NCI-H82 (cell line): ENCODE measurements around the gene RASA4.
"Not testable (repeated sequence)": the region's sequence is repeated elsewhere in the genome, so short reads cannot be mapped to it uniquely, and the experiment has no call there.

ENCODE experiments used
- DNase-seq: peaks from one replicate; lab custom pipeline; 2025; lab: John Stamatoyannopoulos, UW

The RASA4 gene

DNA sequence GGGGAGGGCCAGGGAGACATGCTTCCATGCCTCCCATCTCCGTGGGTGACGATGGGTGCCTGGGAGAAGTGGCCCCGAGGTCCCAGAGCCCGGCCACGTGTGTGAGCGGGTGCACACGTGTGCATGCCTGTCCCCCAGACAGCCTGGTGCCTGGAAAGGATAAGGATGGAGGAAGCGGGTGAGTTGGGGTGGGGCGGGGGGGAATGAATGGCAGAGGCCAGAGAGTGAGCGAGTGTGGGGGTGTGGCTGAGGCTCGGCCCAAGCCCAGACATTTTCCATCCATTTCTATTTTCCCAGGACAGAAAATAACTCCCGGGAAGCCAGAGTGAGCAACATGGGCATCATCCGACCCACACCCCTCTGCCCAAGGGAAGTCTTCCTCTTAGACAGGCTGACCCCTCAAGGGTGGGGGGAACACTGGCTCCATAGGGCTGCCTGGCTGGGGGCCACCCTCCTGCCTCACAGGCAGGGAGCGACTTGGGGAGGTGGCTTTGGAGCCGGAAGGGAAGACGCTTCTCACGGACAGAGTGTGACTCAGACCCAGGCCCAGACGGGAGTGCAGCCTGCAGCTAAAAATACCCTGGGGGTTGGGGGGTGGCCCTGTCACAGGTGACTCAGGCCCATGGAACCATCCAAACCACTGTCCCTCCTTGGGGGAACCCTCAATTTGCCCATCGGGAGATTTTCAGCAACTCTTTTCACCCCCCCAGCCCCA lies 12.0 kb downstream of the RASA4 start:
- not testable (repeated sequence) for DNase-seq

- not testable (repeated sequence) for DNase-seq
Observed at GRCh38 chr7:102602317-102602716, 14.2 kb downstream of the RASA4 start.

DNA sequence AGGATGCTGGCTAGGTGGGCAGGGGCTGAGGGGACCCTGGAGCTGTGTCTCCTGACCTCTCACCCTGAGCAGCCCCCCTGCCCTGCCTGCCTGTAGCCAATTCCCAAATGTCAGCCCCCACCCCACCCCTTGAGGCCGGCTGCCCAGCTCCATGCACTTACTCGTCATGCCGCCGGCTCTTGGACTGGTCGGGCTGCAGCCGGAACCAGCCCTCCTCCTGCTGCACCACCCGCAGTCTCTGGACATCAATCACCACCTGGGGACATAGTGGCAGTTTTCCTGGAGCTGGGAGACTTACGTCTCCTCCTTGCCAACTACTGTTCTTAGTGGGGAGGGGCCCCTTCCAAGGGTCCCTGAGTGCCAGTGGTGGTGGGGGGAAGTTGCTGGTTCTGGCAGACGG lies 16.9 kb downstream of the RASA4 start:
- not testable (repeated sequence) for DNase-seq

DNA sequence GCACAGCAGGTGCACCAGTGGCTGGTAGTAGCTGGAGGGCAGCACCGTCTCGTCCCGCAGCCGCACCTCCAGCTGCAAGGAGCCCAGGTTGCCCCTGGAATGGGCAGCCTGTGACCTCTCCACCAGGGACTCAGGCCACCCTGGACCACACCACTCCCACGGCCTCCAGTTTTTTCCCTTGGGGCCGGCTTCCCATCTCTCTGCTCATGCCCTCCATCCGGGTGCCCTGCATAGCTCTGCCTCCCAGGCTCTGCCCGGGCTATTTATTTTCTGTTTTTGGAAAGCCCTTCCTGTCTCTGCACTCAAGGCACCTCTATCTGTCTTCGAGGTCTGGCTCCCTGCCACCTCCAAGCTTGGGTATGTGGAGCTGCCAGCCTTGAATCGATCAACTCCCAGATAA lies 20.5 kb downstream of the RASA4 start:
- DNase-seq, result not testable (repeated sequence)

GRCh38 chr7:102593637-102594334 lies 22.8 kb downstream of the RASA4 start:
- DNase-seq, result not testable (repeated sequence)

- DNase-seq, result not testable (repeated sequence)
Observed at GRCh38 chr7:102592477-102593019, 24.0 kb downstream of the RASA4 start.

GRCh38 chr7:102589857-102590256 lies 26.7 kb downstream of the RASA4 start:
- DNase-seq, result not testable (repeated sequence)

GRCh38 chr7:102583495-102583894 lies 33.1 kb downstream of the RASA4 start:
- not testable (repeated sequence) for DNase-seq

DNA sequence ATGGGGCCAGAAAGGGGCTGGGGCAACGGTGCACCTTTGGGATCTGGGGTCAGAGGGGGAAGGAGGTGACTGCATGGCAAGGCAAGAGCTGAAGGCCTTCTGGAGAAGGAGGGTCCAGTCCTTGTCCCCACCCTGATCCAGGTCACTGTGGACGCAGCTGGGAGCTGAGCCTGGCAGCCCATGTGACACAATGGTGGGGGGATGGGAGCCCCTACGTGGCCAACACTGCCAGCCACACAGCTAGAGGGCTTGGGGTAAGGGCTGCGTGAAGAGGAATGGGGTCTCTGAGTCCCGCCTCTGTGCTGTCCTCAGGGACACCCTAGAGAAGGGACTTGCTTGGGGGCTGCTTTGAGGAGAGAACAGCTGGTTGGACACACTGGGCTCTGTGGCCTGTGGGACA lies 34.8 kb downstream of the RASA4 start:
- DNase-seq, result not testable (repeated sequence)

- not testable (repeated sequence) for DNase-seq
Observed at GRCh38 chr7:102578486-102578885, 38.1 kb downstream of the RASA4 start.

DNA sequence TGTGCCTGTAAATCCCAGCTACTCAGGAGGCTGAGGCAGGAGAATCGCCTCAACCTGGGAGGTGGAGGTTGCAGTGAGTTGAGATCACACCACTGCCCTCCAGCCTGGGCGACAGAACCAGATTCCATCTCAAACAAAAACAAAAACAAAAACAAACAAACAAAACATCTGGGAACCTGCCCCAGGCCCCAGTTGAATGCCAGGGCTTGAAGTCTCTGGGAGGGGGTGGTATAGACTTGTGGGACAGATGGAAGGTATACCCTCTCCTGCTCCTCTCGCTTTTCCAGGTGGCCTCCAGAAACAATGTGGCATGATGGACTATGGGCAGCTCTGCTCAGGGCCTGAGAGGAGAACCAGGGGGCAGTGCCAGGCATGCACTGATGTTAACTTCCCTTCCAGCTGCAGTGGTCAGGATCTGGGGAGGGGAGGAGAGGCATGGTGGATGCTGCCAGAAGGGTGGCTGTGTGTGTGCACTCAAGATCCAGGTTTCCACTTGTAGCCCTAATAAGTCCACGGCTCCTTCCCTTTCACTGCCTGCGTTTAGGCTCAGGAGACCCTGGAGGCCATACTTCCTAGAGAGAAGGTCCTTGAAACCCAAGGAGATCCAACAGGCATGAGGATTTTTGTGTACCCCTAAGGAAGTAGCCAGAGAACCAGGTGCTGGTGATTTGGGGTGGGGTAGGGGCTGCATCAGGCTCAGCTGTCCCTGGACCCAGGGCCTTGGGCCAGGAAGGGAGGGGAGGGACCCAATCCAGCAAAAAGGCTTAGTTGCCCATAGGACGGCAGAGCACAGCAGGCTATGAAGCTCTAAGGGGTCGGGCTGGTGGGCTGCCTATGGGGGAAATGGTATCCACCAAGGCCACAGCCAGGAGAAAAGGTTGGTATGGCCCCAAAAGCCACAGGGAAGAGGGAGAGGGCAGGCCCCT lies 39.0 kb downstream of the RASA4 start:
- not testable (repeated sequence) for DNase-seq

DNA sequence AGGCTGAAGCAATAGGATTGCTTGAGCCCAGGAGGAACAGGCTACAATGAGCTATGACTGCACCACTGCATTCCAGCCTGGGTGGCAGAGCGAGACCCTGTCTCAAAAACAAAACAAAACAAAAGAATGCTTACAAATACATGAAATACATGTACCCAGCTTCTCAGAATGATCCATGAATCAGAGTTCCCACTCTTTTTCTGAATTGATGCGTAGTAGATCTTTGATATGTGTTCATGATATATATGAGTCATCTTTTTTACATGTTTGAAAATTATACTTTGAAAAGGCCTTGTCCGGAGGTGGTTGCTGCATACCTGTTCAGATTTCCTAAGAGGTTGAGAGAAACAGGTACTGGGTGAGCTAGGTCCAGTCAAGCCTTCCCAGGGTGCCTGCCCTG lies 40.2 kb downstream of the RASA4 start:
- not testable (repeated sequence) for DNase-seq

GRCh38 chr7:102574607-102575006 lies 41.9 kb downstream of the RASA4 start:
- not testable (repeated sequence) for DNase-seq

DNA sequence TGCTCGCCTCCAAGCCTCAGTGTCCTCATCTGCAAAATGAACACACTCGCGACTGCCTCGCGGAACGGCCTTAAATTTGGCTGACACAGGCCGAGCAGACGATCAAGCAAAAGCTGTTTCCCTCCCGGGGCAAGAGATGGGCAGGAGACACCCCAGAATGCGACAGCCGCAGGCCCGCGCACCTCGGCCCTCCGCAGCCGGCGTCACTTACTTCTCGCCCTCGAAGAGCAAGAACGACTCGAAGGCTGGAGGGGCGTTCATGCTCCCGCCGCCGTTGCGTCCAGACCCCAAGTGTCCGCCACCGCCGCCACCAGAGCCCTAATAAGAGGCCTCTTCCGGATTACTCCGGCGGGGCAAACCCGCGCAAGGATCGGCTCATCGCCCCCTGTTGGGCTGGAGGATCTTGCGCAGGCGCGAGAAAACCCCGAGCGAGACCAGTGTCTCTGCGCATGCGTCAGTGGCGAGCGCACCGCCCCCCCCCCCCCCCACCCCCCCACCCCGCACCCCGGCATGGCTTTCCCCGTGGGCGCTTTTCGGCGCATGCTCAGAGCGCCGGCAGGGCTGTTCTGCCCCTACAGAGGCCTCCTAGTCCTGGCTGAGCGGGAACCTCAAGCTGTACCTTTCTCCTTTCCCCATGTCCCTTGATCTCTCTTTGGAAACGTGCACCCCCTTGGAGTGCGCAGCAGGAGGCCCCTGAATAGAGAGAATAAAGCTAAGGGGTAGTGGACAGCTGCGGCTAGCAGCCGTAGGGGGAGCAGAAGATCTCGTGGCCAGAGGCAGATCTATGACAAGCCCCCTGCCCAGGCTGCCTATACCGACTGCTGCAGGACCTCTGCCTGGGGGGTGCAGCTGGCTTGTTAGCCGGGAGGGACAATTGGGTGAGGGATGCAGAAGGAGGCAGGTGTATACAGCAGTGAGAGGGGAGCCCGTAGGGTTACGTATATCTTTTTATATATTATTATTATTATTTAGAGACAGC lies 44.0 kb downstream of the RASA4 start, which contains the start of gene POLR2J3:
Gene POLR2J3, minus strand, starts transcription at position 323 of the 979 bp plus-strand sequence. Its CDS starts 62 bp downstream, at position 261.
- not testable (repeated sequence) for DNase-seq

DNA sequence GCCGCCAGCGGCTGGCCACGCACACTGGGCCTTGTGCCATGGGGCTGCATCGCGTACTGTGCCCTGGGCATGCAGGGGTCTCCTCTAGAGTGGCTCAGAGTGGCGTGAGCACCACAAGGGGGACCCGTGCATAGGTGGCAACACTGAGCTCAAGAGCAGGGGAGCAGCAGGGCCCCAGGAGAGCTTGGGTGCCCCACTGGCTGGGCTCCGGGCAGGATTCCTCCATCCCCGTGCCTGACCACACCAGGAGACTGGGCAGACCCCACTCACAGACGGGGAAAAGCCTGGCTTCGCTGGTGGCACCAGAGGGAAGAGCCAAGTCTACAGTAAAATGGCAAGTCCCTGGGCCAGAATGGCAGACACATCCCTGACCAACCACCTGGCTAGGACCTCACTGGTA lies 47.9 kb downstream of the RASA4 start:
- not testable (repeated sequence) for DNase-seq

DNA sequence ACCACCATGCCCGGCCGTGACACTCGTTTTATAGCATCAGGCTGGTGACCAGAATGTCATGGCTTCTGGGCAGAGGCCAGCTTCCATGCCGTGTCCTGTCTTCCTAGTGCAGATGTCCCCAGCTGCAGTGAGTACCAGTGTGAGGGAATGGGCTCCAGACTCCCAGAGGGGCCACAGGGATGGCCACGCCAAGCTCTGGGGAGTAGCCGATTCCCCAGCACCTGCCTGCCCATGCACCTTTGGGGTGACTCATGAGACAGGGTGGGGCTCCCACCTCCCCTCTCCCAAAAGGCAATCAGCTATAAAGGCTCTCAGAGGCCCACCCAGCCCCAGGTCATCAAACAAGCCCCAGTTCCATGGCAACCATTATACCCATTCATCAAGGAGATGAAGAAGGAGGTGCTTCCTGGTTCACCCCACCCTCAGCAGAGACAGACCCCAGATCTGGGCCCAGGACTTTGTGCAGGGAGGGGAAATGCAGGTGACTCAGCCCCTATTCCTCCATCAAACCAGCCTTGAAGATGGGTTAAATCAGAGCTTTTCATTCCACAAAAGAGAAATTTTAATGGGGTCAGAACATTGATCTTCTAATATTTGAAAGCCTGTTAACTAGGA lies 65.6 kb downstream of the RASA4 start, which contains the start of gene SPDYE2:
Gene SPDYE2, plus strand, starts transcription at position 419 of the 615 bp plus-strand sequence. CDS start 2,030 bp downstream, outside the sequence.
- DNase-seq, result not testable (repeated sequence)

DNA sequence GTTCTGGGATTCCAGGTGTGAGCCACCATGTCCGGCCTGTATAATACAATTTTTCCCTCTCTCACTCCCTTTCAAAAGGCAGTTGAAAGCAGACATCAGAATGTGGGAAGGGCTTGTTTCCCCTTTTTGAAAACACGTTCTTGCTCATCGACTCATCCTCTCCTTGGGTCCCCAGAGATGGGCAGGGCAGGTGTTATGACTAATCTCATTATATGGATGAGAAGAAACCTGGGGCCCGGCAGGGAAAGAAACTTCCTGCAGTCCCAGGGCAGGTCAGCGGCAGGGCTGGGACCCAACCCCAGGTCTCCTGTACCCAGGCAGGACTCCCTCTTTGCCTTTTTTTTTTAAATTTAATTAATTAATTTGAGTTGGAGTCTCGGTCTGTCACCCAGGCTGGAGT lies 70.2 kb downstream of the RASA4 start:
- DNase-seq, result not testable (repeated sequence)

DNA sequence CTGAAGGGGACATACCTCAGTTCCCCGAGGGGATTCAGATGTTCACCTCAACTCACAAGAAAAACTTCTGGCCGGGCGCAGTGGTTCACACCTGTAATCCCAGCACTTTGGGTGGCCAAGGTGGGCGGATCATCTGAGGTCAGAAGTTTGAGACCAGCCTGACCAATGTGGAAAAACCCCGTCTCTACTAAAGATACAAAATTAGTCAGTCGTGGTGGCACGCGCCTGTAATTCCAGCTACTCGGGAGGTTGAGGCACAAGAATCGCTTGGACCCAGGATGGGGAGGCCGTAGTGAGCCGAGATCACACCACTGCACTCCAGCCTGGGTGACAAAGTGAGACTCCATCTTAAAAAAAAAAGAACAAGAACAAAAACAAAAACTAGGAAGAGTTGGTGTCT lies 71.3 kb downstream of the RASA4 start:
- not testable (repeated sequence) for DNase-seq

- DNase-seq, result not testable (repeated sequence)
Observed at GRCh38 chr7:102544372-102544771, 72.2 kb downstream of the RASA4 start.

DNA sequence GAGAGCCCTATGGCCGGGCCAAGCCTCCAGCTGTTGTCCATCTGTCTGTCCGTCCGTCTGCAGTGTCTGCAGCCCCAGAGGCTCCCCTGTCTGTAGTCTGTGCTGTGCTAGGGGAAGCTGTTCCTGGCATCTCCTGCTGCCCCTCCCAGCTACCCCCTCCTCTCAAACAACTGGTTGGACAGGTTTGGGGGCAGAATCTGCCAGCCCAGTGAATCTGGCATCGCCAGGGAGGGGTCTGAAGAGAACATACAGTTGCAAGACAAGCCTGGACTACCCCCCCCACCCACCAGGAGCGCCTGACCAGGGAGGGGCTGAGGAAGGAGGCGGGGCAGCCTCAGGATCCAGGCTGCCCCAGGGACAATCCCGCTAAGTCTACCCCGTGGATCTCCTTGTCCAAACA lies 73.0 kb downstream of the RASA4 start, which contains the start of gene UPK3BL2:
Gene UPK3BL2, minus strand, starts transcription at position 101 of the 400 bp plus-strand sequence. Its CDS starts 60 bp downstream, at position 41.
- not testable (repeated sequence) for DNase-seq
